ENCODE data around the gene CTNNAL1. TPM values are rescaled to one million over a fixed set of nuclear protein-coding genes. Genes with fewer than 3 reads are reported as not detected.

Gene CTNNAL1
- total RNA-seq, 1 experiment from 2014 or later, result 85.6 TPM

- TF ChIP-seq CTCF (IDR thresholded peaks at IDR 0.05; ENCODE audit: unreplicated experiment), result no peak
- intact Hi-C loops (cut with micrococcal nuclease), result no loop called here
- Mint-ChIP-seq H3K4me1 (ENCODE audit: insufficient read depth, unreplicated experiment) (no peaks in the 10 kb centered on the region), H3K4me3 (ENCODE audit: unreplicated experiment) (no peak overlapping the region), H3K36me3 (ENCODE audit: insufficient read depth, unreplicated experiment) (peaks cover 83% of the 10 kb centered on the region), H3K27me3 (ENCODE audit: insufficient read depth, unreplicated experiment) (no peaks in the 10 kb centered on the region), H3K9me3 (ENCODE audit: unreplicated experiment) (no peaks in the 10 kb centered on the region), H3K27ac (ENCODE audit: low read depth, unreplicated experiment) (no peak overlapping the region)
- no peak for DNase-seq (ENCODE audit: unreplicated experiment)
- ChIA-PET CTCF (interaction anchor here (0.9 to 1.0 kb wide), 2 partner anchors 11 to 39 kb away, joined by 3 read pairs; no protein-coding TSS in a partner anchor), POLR2A (interaction anchor here (0.6 to 1.7 kb wide), 7 partner anchors 9 to 1403 kb away, joined by 3 to 6 read pairs (median 3); no protein-coding TSS in a partner anchor)
- BruUV-seq (replicated peaks), result no TSS peak
These were observed 34.0 kb upstream of the CTNNAL1 start for GRCh38 chr9:109047259-109047658.

- TF ChIP-seq CTCF (IDR thresholded peaks at IDR 0.05; ENCODE audit: unreplicated experiment), result no peak
- no TSS peak for BruUV-seq (replicated peaks)
- Mint-ChIP-seq H3K4me1 (ENCODE audit: insufficient read depth, unreplicated experiment) (no peaks in the 10 kb centered on the region), H3K9me3 (ENCODE audit: unreplicated experiment) (no peaks in the 10 kb centered on the region), H3K27me3 (ENCODE audit: insufficient read depth, unreplicated experiment) (no peaks in the 10 kb centered on the region), H3K27ac (ENCODE audit: low read depth, unreplicated experiment) (no peak overlapping the region), H3K4me3 (ENCODE audit: unreplicated experiment) (no peak overlapping the region), H3K36me3 (ENCODE audit: insufficient read depth, unreplicated experiment) (peaks cover 76% of the 10 kb centered on the region)
- DNase-seq (ENCODE audit: unreplicated experiment), result no peak
- ChIA-PET POLR2A (interaction anchor here (0.7 to 1.7 kb wide), 3 partner anchors 10 to 14 kb away, joined by 3 to 6 read pairs (median 4); no protein-coding TSS in a partner anchor), CTCF (interaction anchor here (1.1 kb wide), 1 partner anchor 21 kb away, joined by 4 read pairs; no protein-coding TSS in a partner anchor)
- intact Hi-C loops (cut with micrococcal nuclease), result no loop called here
These were observed 33.0 kb upstream of the CTNNAL1 start for GRCh38 chr9:109046346-109046745.

- Mint-ChIP-seq H3K36me3 (ENCODE audit: insufficient read depth, unreplicated experiment) (peaks cover 63% of the 10 kb centered on the region), H3K9me3 (ENCODE audit: unreplicated experiment) (no peaks in the 10 kb centered on the region), H3K27me3 (ENCODE audit: insufficient read depth, unreplicated experiment) (no peaks in the 10 kb centered on the region), H3K4me3 (ENCODE audit: unreplicated experiment) (no peak overlapping the region), H3K27ac (ENCODE audit: low read depth, unreplicated experiment) (no peak overlapping the region), H3K4me1 (ENCODE audit: insufficient read depth, unreplicated experiment) (peaks cover 12% of the 10 kb centered on the region)
- TF ChIP-seq CTCF (IDR thresholded peaks at IDR 0.05; ENCODE audit: unreplicated experiment), result no peak
- no TSS peak for BruUV-seq (replicated peaks)
- DNase-seq (ENCODE audit: unreplicated experiment), result no peak
- intact Hi-C loops (cut with micrococcal nuclease), result no loop called here
- ChIA-PET POLR2A (interaction anchor here (0.9 kb wide), 1 partner anchor 17 kb away, joined by 3 read pairs; no protein-coding TSS in a partner anchor), CTCF (no interaction called here)
These were observed 30.3 kb upstream of the CTNNAL1 start for GRCh38 chr9:109043578-109043977.

GRCh38 chr9:109040571-109040970 is 27.3 kb upstream of the CTNNAL1 start:
- Mint-ChIP-seq H3K4me1 (ENCODE audit: insufficient read depth, unreplicated experiment) (peaks cover 35% of the 10 kb centered on the region), H3K4me3 (ENCODE audit: unreplicated experiment) (no peak overlapping the region), H3K36me3 (ENCODE audit: insufficient read depth, unreplicated experiment) (peaks cover 55% of the 10 kb centered on the region), H3K9me3 (ENCODE audit: unreplicated experiment) (no peaks in the 10 kb centered on the region), H3K27ac (ENCODE audit: low read depth, unreplicated experiment) (no peak overlapping the region), H3K27me3 (ENCODE audit: insufficient read depth, unreplicated experiment) (no peaks in the 10 kb centered on the region)
- CTCF ChIA-PET, result interaction anchor here (0.7 kb wide), 1 partner anchor 9 kb away, joined by 3 read pairs; no protein-coding TSS in a partner anchor
- POLR2A ChIA-PET, result no interaction called here
- no peak for DNase-seq (ENCODE audit: unreplicated experiment)
- intact Hi-C loops (cut with micrococcal nuclease), result no loop called here
- BruUV-seq (replicated peaks), result no TSS peak
- no peak for TF ChIP-seq CTCF (IDR thresholded peaks at IDR 0.05; ENCODE audit: unreplicated experiment)
